HG02852 (cell line): ENCODE data around the gene HYAL1.
A peak's percentile ranks its signal among the peaks of the same experiment; 100 is the strongest.
"Not testable (repeated sequence)": the region's sequence is repeated elsewhere in the genome, so short reads cannot be mapped to it uniquely, and the experiment has no call there.

Experiments
- ATAC-seq: cut with Tn5 transposase; IDR thresholded peaks from one replicate; pipeline ENCODE4 v1.9.1; 2021; ENCODE audit warnings: mild to moderate bottlenecking, moderate library complexity; ENCODE audit not compliant: unreplicated experiment

The HYAL1 gene

DNA sequence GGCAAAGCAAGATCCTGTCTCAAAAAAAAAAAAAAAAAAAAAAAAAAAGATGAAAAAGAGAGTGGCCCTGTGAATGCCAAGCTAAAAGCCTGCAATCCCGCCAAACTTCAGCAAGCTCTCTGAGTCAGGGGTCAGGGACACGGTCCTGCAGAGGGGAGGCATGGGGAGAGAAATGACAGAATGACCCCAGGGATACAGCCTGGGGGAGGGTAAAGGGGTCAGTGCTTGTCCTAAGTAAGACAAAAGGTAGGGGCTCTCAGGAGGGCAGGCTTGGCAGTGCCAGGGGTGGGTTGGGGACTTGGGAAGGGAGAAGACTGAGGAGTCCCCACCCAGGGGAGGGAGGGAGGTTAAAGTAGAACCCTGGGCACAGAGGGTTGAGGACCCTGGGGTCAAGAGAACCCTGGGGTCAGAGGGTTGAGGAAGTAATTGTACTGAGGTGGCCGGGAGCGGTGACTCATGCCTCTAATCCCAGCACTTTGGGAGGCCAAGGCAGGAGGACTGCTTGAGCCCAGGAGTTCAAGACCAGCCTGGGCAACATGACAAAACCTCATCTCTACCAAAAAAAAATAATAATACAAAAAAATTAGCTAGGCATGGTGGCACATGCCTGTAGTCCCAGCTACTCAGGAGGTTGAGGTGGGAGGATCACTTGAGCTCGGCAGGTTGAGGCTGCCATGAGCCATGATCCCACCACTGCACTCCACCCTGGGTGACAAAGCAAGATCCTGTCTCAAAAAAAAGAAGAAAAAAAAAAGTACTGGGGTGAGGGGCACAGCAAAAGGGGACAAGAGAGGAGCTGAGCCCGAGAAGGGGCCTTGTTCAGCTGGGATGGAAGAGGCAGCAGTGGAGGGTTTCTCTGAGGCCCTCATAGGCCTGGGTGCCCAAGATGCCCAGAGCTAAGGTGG lies 39.6 kb downstream of the HYAL1 start:
- ATAC-seq, result no peak

DNA sequence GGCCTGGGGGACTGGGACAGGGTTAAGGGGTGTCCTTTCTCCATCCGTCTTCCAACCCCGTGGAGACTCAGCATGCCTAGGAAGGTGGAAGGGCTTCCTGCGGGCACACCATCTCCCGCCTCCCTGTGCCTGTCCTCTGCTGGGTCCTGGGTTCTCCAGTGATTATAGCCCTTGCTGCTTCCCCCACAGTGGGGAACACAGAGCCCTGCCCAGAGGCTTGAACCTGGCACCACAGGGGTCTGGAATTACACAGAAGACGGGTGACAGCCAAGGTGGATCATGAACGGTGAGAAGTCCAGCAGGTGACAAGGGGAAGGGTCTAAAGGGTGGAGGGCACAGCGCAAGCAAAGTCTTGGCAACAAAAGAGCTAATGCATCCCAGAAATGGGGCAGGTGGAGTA lies 40.6 kb downstream of the HYAL1 start:
- no peak for ATAC-seq

DNA sequence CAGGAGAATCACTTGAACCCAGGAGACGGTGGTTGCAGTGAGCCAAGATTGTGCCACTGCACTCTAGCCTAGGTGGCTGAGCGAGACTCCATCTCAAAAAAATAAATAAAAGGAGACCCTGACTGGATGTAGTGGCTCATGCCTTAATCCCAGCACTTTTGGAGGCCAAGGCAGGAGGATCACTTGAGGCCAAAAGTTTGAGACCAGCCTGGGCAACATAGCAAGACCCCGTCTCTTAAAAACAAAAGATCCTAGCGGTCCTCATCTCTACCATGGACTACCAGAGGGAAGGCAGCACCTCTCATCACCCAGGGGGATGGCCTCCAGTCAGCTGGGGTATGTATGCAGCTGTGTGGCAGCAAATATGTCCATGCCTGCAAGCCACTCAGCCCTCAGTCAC lies 41.2 kb downstream of the HYAL1 start:
- not testable (repeated sequence) for ATAC-seq

DNA sequence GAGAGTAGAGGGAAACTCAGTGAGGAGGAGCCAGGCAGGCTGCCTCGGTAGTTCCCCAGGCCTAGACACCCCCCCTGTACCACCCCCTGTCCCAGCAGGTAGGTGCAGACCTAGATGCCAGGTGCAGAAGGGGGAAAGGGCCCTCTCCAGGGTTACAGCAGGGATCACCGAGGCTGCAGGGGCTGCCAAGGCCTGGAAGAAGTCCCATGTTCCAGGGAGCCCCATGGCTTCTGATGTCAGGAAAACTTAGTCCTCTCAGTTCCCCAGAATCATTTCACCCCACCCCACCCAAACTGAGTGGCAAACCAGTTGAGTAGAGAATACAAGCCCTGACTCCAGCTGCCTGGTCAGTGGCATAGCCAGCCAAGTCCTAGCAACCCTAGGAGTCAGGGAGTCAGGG lies 41.9 kb downstream of the HYAL1 start:
- ATAC-seq, result no peak

DNA sequence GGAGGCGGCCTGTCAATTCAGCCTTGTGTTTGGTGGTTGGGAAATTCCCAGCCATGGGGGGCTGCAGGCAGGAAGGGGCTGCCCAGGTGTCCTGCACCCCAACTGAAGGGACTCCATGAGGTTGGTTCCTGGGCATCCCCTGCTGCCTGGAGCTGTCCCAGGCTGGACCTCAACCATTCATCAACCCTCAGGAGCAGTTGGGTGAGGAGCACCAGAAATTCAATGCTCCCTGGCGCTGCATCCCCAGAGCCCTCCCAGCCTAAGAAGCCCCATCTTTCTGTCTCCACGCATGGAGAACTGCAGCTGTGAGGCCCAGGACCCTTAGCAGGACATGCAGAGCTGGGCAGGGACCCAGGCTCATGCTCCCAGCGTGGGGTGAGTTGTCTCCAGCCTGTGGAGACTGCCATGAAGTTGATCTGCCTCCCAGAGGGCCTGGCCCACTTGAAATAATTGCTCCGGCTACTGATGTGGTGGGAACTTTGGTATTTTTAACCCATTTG lies 42.4 kb downstream of the HYAL1 start:
- no peak for ATAC-seq

DNA sequence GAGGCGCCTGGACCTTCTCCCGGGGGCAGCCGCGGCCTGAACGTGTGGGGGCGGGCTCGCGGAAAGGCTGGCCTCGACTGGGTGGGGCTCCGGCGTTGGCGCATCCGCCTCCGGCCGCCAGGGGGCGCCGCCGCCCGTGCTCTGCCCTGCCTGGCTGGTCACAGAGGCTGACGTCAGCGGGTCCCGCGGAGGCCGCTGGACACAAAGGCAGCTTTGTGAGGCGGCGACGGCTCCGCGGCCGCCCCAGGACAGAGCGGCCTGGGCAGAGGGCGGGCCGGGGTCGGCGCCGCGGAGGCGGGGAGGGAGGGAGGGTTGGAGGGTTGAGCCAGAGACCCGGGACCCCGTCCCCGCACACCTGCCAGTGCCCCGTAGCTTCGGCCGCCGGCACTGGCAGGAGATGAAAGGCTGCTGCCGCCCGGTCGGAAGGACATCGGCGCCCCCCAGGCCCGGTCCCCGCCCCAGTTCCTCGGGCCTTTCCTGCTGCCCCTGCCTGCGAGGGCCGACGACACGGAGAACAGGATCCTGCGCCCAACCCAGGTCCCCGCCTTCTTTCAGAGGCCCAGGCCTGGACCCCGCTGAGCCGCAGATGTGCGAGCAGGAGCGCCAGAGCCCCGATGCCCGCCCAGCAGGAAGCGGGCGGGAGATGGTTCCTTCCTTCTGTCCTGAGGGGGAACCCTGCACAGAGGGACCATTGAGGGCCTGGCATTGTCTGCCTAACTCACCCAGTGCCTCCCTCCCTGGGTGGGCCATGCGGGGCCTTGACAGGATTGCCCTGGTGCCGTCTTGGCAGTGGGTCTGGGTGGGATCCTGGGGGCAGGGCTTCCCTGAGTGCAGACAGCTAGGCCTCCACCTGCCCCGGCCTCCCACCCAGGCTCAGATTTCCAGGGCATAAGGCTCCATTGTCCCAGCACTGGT lies 43.1 kb downstream of the HYAL1 start:
- peak; percentile 84 for ATAC-seq

DNA sequence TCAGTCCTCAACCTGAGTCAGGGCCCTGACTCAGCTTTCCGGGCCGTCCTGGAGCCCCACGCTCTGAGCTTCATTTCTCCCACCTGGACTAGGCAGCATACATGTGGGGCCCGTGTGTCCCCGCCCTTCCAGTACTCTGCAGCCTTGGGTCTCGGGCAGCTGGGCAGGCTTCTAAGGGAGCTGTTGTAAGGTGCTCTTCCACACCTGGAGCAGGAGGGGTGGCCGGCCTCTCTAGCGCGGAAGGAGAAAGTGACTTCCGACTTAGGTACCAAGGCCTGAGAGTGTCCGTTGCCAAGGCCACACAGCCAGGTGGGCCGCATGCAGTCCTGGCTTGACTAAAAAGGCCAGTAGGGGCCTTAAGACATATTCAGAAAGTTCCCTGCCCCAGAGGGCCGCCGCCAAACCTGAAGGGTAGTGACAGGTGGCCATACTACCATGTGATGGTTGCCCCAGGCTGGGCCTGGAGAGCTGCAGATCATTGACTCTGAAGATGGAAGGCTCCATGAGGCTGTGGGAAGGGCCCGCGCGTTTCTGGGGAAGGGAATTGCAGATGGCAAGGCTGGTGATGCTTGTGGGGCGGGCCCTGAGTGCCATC lies 43.8 kb downstream of the HYAL1 start:
- peak; percentile 14 for ATAC-seq

DNA sequence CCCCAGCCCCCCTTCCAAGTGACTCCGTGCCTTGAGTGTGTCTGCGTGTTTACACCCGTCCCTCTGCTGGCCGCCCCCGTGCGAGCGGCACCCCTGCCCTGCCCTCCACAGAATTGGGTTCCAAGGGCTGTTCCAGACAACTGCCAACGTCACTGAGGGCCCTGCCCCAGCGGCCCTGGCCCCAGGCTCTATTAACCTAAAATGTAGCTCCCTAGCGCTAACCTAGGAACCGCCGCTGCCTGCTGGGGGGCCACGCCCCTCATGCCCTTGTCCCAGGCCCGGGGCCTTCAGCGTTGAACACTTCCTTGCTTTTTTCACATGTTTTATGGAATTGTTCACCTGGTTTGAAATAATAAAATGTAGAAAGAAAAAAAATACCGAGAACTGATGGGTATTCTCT lies 44.4 kb downstream of the HYAL1 start:
- ATAC-seq, result no peak

DNA sequence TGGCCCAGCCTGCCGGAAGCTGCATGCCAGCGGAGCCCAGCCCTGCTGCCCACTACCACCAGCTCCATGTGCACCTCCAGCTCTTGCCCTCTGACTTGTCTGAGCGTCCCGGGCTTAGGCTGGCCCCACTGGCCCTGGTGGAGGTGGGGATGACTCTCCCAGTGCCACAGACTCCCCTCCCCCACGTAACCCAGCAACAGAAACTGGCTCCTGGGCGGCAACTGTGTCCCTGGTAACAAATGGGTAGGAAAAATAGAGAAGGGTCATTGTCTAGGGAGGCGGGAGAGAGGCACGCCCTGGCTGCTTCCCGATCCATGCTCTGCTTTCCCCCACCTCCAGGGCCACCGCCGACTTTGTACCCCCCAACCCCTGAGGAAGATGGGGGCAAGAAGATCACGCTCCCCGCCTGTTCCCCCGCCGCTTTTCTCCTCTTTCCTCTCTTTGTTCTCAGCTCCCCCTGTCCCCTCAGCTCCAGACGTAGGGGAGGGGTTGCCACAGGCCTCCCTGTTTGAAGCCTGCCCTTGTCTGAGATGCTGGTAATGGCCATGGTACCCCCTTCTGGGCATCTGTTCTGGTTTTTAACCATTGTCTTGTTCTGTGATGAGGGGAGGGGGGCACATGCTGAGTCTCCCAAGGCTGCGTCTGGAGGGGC lies 45.2 kb downstream of the HYAL1 start:
- ATAC-seq, result no peak

DNA sequence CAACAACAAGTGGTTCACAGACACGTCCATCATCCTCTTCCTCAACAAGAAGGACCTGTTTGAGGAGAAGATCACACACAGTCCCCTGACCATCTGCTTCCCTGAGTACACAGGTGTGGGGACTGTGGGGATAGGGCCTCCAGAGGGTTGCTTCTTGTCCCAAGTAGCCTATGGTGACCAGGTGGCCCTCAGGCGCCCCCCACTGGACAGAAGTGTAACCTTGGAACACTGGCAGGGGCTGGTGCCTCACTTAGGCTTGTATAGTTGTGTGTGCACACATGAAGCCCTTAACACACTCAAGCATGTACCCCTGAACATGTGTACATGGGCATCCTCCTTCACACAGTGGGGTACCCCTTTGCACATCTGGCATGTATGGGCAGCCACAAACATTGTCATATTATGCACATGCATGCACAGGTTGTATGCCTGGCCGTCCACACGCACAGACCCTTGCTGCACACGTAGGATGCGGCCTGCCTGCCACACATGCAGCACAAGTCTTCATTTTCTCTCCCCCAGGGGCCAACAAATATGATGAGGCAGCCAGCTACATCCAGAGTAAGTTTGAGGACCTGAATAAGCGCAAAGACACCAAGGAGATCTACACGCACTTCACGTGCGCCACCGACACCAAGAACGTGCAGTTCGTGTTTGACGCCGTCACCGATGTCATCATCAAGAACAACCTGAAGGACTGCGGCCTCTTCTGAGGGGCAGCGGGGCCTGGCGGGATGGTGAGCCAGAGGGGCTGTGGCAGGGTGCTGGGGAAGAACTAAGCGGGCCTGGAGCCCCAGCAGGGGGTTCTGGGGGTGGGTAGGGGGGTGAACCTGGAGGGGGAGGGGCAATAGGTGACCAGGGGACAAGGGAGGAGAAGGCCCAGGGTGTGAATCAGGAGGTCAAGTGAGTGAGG lies 46.1 kb downstream of the HYAL1 start:
- ATAC-seq, result no peak

DNA sequence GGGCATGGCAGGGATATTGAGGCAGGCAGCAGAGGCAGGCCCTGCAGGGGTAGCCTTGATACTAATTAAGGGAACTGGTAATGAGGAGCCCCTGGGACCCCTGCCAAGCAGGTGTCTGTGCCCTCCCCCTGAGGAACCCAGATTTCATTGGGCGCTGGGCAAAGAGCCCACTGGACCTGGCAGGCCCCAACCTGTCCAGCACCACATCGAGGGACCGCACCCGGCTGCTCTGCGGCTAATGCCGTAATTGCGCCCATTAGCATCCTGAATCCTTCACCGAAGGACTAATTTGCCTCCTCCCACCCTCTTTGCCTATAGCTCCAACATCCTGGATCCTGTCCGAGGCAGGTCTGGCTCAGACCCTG lies 48.1 kb downstream of the HYAL1 start:
- no peak for ATAC-seq

DNA sequence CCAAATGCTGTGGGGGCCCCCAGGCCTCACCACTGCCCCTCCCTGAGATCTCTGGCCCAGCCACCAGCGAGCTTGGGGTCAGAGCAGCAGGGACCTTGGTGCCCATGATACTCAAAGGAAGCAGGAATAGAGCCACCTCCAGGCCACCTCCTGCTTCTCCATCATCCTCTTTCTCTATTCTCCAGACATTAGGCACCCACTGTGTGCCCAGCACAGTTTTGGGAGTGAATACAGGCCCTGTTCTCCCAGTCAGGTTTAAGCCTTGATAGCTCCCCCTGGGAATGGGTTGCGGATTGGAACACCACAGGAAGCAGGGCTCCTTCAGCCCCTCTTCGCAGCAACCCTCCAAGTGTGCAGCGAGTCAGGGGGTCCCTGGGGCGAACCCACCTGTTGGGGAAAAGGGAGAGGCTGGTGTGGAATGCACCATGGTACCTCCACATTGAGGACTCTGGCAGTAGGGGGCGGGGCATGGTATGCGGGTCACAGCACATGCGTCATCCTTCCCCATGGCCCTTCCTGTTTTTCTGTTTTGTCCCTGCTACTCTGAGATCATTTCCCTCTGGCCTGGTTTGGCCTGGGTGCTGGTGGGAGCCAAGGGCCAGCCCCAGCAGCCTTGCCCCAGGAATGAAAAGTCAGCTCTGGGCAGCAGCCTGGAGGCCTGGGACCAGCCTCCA lies 48.7 kb downstream of the HYAL1 start:
- no peak for ATAC-seq

DNA sequence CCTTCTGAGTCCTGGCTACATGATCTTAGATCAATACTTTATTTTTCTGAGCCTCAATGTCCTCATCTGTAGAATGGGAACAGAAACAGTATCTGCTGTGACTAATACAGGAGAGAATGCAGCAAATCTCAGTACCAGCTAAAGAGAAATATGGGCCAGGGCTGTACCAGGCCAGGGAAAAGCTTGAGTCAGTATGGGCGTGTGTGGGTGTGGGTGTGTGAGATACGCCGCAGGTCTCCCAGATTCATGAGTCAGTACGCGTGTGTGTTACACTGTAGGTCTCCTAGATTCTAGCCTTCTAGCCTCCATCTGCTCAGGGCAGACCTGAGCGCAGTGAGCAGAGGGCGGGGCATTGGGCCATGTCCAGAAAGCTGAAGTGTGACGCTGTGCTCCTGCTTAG lies 52.2 kb downstream of the HYAL1 start:
- no peak for ATAC-seq

DNA sequence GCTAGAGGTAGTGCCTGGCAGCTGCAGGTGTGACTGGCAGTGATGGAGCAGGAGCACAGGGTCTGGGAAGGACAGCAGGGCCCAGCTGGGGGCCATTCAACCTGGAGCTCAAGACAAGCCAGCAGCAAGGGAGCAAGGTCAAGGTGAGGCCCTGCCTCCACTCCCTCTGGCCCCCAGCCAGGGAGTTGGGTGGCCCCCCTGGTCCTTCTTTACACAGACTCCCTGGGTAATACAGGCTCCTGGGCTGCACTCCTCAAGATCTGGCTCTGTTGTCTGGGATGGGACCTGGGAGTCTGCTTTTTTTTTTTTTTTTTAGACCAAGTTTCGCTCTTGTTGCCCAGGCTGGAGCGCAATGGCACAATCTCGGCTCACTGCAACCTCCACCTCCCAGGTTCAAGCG lies 52.9 kb downstream of the HYAL1 start:
- ATAC-seq, result no peak
